DND-41 (cell line): ENCODE measurements around the gene EXOC4.

Experiments used
- EZH2 ChIP-seq: IDR thresholded peaks from 3 replicates; pipeline ENCODE4 v1.6.1; 2012; ENCODE audit warnings: borderline replicate concordance, low read depth, mild to moderate bottlenecking, moderate library complexity, low read length, inconsistent platforms; ENCODE audit not compliant: severe bottlenecking
- TF ChIP-seq, protein P1 (sequence below): IDR thresholded peaks from 2 replicates; pipeline ENCODE4 v1.5.1; 2012; ENCODE audit warnings: borderline replicate concordance, low read length, moderate library complexity, mild to moderate bottlenecking; ENCODE audit not compliant: poor library complexity, severe bottlenecking; ENCODE audit errors: extremely low read depth

- TF ChIP-seq, protein P1, sequence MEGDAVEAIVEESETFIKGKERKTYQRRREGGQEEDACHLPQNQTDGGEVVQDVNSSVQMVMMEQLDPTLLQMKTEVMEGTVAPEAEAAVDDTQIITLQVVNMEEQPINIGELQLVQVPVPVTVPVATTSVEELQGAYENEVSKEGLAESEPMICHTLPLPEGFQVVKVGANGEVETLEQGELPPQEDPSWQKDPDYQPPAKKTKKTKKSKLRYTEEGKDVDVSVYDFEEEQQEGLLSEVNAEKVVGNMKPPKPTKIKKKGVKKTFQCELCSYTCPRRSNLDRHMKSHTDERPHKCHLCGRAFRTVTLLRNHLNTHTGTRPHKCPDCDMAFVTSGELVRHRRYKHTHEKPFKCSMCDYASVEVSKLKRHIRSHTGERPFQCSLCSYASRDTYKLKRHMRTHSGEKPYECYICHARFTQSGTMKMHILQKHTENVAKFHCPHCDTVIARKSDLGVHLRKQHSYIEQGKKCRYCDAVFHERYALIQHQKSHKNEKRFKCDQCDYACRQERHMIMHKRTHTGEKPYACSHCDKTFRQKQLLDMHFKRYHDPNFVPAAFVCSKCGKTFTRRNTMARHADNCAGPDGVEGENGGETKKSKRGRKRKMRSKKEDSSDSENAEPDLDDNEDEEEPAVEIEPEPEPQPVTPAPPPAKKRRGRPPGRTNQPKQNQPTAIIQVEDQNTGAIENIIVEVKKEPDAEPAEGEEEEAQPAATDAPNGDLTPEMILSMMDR = no peak
- no peak for TF ChIP-seq EZH2
Measured at GRCh38 chr7:133702078-133702477, 449.2 kb downstream of the EXOC4 start.
